ENCODE results near the gene ZAR1L.

ZAR1L gene

GRCh38 chr13:32300406-32300805 is 14.8 kb downstream of the ZAR1L start:
- DNase-seq, result no peak

GRCh38 chr13:32299893-32300292 is 15.3 kb downstream of the ZAR1L start:
- peak; percentile 4 for DNase-seq

GRCh38 chr13:32298695-32299094 is 16.5 kb downstream of the ZAR1L start:
- no peak for DNase-seq

GRCh38 chr13:32297206-32297605 is 18.0 kb downstream of the ZAR1L start:
- peak; percentile 5 for DNase-seq

GRCh38 chr13:32285633-32285965 is 29.6 kb downstream of the ZAR1L start:
- DNase-seq, result no peak

- no peak for DNase-seq
These were observed 30.1 kb downstream of the ZAR1L start for GRCh38 chr13:32284927-32285632.

- DNase-seq, result no peak
These were observed 33.0 kb downstream of the ZAR1L start for GRCh38 chr13:32282096-32282711.

GRCh38 chr13:32281096-32281495 is 34.1 kb downstream of the ZAR1L start:
- DNase-seq, result no peak

- no peak for DNase-seq
These were observed 36.7 kb downstream of the ZAR1L start for GRCh38 chr13:32278426-32278825.

- no peak for DNase-seq
These were observed 37.3 kb downstream of the ZAR1L start for GRCh38 chr13:32277839-32278238.

- DNase-seq, result peak; percentile 3
These were observed 43.0 kb downstream of the ZAR1L start for GRCh38 chr13:32272021-32272683.

GRCh38 chr13:32267836-32268439 is 47.2 kb downstream of the ZAR1L start:
- DNase-seq, result peak; percentile 21

GRCh38 chr13:32266130-32266529 is 49.0 kb downstream of the ZAR1L start:
- DNase-seq, result no peak

- no peak for DNase-seq
These were observed 49.4 kb downstream of the ZAR1L start for GRCh38 chr13:32265726-32266125.

- no peak for DNase-seq
These were observed 50.8 kb downstream of the ZAR1L start for GRCh38 chr13:32264407-32264806.

GRCh38 chr13:32262619-32263018 is 52.5 kb downstream of the ZAR1L start:
- no peak for DNase-seq

GRCh38 chr13:32262165-32262564 is 53.0 kb downstream of the ZAR1L start:
- DNase-seq, result no peak

- no peak for DNase-seq
These were observed 53.6 kb downstream of the ZAR1L start for GRCh38 chr13:32261567-32261966.

- no peak for DNase-seq
These were observed 56.0 kb downstream of the ZAR1L start for GRCh38 chr13:32259116-32259515.

- no peak for DNase-seq
These were observed 57.5 kb downstream of the ZAR1L start for GRCh38 chr13:32257649-32258048.

- no peak for DNase-seq
These were observed 58.9 kb downstream of the ZAR1L start for GRCh38 chr13:32256243-32256642.

- DNase-seq, result no peak
These were observed 59.4 kb downstream of the ZAR1L start for GRCh38 chr13:32255724-32256109.

GRCh38 chr13:32254916-32255723 is 60.0 kb downstream of the ZAR1L start:
- no peak for DNase-seq
